RWPE2 (cell line): ENCODE data around the gene DENND1A.

ENCODE experiments used
- ATAC-seq: fragments of 200-7000 bp; cut with Tn5 transposase; 3 replicates; pipeline ENCODE4 v1.9.1; 2021; ENCODE audit warnings: low read depth
- DNase-seq: peaks from one replicate; pipeline ENCODE4 v3.0.0-alpha.2; 2020; ENCODE audit warnings: low spot score
- H3K27ac ChIP-seq: fragments of 450-650 bp; 2 replicates; pipeline ENCODE4 v1.5.1; 2017; ENCODE audit warnings: mild to moderate bottlenecking; ENCODE audit not compliant: poor library complexity, severe bottlenecking
- H3K27me3 ChIP-seq: fragments of 250-450 bp; sonication (Bioruptor Pico); 2 replicates; pipeline ENCODE4 v1.5.1; 2021; ENCODE audit warnings: mild to moderate bottlenecking, moderate library complexity; ENCODE audit not compliant: insufficient read depth, poor library complexity, severe bottlenecking
- H3K36me3 ChIP-seq: fragments of 250-450 bp; sonication (Bioruptor Pico); 2 replicates; pipeline ENCODE4 v1.5.1; 2020; ENCODE audit warnings: low read depth, mild to moderate bottlenecking, moderate library complexity
- H3K4me1 ChIP-seq: fragments of 250-450 bp; sonication (Bioruptor Pico); 2 replicates; pipeline ENCODE4 v1.5.1; 2021; ENCODE audit warnings: mild to moderate bottlenecking, moderate library complexity; ENCODE audit not compliant: insufficient read depth, poor library complexity, severe bottlenecking
- H3K4me3 ChIP-seq: fragments of 250-450 bp; sonication (Bioruptor Pico); 2 replicates; pipeline ENCODE4 v1.5.1; 2021; ENCODE audit warnings: mild to moderate bottlenecking, moderate library complexity; ENCODE audit not compliant: severe bottlenecking
- H3K9me3 ChIP-seq: fragments of 250-450 bp; sonication (Bioruptor Pico); 2 replicates; pipeline ENCODE4 v1.5.1; 2021; ENCODE audit warnings: mild to moderate bottlenecking, moderate library complexity; ENCODE audit not compliant: severe bottlenecking
- CTCF ChIP-seq: fragments of 450-650 bp; IDR thresholded peaks from one replicate; pipeline ENCODE4 v1.5.1; 2017; ENCODE audit warnings: mild to moderate bottlenecking, moderate library complexity; ENCODE audit not compliant: poor library complexity, severe bottlenecking

The DENND1A gene

DNA sequence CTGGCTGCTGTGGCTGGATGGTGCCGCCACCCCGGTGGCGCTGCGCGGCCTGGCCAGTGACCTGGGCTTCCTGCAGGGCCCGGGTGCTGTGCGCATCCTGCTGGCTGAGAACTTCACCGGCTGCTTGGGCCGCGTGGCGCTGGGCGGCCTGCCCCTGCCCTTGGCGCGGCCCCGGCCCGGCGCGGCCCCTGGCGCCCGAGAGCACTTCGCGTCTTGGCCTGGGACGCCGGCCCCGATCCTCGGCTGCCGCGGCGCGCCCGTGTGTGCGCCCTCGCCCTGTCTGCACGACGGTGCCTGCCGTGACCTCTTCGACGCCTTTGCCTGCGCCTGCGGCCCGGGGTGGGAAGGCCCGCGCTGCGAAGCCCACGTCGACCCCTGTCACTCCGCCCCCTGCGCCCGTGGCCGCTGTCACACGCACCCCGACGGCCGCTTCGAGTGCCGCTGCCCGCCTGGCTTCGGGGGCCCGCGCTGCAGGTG, 556.4 kb downstream of the DENND1A start:
- ATAC-seq (no peak), DNase-seq (no peak)
- no peaks in the 10 kb centered on the region for H3K36me3 ChIP-seq
- H3K27me3 ChIP-seq, result peaks cover 33% of the 10 kb centered on the region
- no peak overlapping the region for H3K27ac ChIP-seq
- H3K4me3 ChIP-seq, result no peak overlapping the region
- H3K4me1 ChIP-seq, result no peaks in the 10 kb centered on the region
- no peaks in the 10 kb centered on the region for H3K9me3 ChIP-seq
- no peak for TF ChIP-seq CTCF

DNA sequence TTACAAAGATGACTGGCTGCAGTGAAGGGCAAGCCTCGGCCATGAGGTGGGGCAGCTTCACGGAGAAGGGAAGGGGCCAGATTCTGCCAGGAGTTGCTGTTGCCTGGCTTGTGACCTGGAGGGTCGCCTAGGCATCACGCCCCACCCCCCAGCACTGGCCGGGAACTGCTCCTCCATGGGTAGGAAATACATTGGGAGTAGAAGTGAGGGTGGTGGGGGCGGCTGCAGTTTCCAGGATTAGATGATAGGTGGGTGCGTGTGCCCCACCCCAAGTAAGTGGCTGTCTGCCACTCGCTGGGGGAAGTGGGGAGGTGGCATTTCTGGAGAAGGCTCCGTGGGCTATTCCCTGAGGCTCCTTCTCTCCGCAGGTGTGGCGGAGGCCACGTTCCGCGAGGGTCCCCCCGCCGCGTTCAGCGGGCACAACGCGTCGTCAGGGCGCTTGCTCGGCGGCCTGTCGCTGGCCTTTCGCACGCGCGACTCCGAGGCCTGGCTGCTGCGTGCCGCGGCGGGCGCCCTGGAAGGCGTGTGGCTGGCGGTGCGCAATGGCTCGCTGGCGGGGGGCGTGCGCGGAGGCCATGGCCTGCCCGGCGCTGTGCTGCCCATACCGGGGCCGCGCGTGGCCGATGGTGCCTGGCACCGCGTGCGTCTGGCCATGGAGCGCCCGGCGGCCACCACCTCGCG, 557.0 kb downstream of the DENND1A start:
- no peaks in the 10 kb centered on the region for H3K36me3 ChIP-seq
- DNase-seq, result no peak
- H3K4me1 ChIP-seq, result no peaks in the 10 kb centered on the region
- no peak for TF ChIP-seq CTCF
- H3K27me3 ChIP-seq, result peaks cover 33% of the 10 kb centered on the region
- H3K9me3 ChIP-seq, result no peaks in the 10 kb centered on the region
- H3K4me3 ChIP-seq, result no peak overlapping the region
- no peak overlapping the region for H3K27ac ChIP-seq
- ATAC-seq, result no peak

GRCh38 chr9:123371805-123372590, 557.9 kb downstream of the DENND1A start:
- no peak for TF ChIP-seq CTCF
- Histone ChIP-seq H3K9me3 (no peaks in the 10 kb centered on the region), H3K4me1 (no peaks in the 10 kb centered on the region), H3K27ac (no peak overlapping the region), H3K4me3 (no peak overlapping the region), H3K36me3 (no peaks in the 10 kb centered on the region), H3K27me3 (peaks cover 33% of the 10 kb centered on the region)
- ATAC-seq (no peak), DNase-seq (no peak)

DNA sequence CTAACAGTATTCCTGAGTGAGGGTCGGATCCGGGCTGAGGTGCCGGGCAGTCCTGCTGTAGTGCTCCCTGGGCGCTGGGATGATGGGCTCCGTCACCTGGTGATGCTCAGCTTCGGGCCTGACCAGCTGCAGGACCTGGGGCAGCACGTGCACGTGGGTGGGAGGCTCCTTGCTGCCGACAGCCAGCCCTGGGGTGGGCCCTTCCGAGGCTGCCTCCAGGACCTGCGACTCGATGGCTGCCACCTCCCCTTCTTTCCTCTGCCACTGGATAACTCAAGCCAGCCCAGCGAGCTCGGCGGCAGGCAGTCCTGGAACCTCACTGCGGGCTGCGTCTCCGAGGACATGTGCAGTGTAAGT, 558.7 kb downstream of the DENND1A start:
- no peak for TF ChIP-seq CTCF
- DNase-seq, result no peak
- H3K9me3 ChIP-seq, result no peaks in the 10 kb centered on the region
- no peak for ATAC-seq
- peaks cover 33% of the 10 kb centered on the region for H3K27me3 ChIP-seq
- no peak overlapping the region for H3K4me3 ChIP-seq
- no peak overlapping the region for H3K27ac ChIP-seq
- H3K4me1 ChIP-seq, result no peaks in the 10 kb centered on the region
- H3K36me3 ChIP-seq, result no peaks in the 10 kb centered on the region
